Measurements from ENCODE around the gene RBM28. TPM values are rescaled to one million over a fixed set of nuclear protein-coding genes. Genes with fewer than 3 reads are reported as not detected.
"Not testable (repeated sequence)": the region's sequence is repeated elsewhere in the genome, so short reads cannot be mapped to it uniquely, and the experiment has no call there.

The RBM28 gene
- total RNA-seq, 4 donors from 2014 or later = 19.1 to 142 (median 24.2) TPM

DNA sequence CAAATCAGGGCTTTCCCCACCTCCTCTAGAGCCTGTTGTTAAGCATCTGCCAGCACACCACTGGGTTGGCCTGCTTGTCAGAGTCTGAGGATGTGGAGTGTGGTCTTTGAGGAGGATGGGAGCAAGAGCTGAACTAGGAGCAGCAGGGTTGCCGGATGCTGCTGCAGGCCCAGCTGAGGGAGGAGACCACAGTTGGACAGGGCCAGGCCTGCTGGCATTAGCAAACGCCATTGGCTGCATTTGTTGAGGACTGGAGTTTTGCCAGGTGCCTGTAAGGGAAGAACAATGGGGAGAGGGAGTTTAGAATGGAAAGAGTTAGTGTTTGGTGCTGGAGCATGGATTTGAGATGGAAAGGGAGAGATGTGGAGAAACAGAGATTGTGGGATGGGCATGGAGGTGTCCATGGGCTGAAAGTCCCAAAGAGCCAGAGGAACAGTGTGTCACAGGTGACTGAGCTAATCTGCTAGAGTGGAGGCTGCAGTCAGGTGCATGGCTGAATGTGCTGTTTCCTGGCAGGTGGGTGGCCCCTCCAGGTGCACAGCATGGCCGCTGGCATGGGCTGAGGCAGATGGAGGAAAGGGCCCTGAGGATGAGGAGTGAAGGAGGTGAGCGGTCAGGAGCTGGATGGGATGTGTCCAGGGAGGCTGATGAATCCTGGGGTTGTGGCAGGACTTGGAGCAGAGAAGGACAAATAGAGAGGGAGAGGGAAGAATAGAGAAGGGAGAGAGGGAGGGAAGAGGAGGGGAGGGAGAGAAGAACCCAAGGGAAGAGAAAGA lies 61.9 kb downstream of the RBM28 start:
- Histone ChIP-seq H3K36me3 (no peaks in the 10 kb centered on the region), H3K27me3 (no peaks in the 10 kb centered on the region), H3K4me1 (no peaks in the 10 kb centered on the region), H3K4me3 (no peak overlapping the region), H3K27ac (no peak overlapping the region), H3K9me3 (peaks cover 0 to 6% (median 0%) of the 10 kb centered on the region in 4 donors)
- TF ChIP-seq, protein P1, sequence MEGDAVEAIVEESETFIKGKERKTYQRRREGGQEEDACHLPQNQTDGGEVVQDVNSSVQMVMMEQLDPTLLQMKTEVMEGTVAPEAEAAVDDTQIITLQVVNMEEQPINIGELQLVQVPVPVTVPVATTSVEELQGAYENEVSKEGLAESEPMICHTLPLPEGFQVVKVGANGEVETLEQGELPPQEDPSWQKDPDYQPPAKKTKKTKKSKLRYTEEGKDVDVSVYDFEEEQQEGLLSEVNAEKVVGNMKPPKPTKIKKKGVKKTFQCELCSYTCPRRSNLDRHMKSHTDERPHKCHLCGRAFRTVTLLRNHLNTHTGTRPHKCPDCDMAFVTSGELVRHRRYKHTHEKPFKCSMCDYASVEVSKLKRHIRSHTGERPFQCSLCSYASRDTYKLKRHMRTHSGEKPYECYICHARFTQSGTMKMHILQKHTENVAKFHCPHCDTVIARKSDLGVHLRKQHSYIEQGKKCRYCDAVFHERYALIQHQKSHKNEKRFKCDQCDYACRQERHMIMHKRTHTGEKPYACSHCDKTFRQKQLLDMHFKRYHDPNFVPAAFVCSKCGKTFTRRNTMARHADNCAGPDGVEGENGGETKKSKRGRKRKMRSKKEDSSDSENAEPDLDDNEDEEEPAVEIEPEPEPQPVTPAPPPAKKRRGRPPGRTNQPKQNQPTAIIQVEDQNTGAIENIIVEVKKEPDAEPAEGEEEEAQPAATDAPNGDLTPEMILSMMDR (IDR thresholded peaks at IDR 0.05) = no peak
- TF ChIP-seq POLR2A (IDR thresholded peaks at IDR 0.05) = no peak
- DNase-seq = no peak

DNA sequence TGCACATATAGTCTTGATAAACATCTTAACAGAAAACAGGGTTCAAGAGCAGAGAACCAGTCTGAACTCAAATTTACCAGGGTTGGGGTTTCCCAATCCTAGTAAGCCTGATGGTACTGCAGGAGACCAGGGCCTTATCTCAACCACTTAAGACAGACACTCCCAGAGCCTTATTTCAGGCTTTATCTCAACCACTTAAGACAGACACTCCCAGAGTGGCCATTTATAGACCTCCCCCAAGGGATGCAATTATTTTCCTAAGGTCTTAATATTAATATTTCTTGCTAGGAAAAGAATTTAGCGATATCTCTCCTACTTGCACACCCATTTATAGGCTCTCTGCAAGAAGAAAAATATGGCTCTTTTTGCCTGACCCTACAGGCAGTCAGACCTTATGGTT lies 63.3 kb downstream of the RBM28 start:
- not testable (repeated sequence) for H3K4me3 ChIP-seq, H3K4me1 ChIP-seq, H3K9me3 ChIP-seq, H3K27ac ChIP-seq, H3K36me3 ChIP-seq, DNase-seq, H3K27me3 ChIP-seq

DNA sequence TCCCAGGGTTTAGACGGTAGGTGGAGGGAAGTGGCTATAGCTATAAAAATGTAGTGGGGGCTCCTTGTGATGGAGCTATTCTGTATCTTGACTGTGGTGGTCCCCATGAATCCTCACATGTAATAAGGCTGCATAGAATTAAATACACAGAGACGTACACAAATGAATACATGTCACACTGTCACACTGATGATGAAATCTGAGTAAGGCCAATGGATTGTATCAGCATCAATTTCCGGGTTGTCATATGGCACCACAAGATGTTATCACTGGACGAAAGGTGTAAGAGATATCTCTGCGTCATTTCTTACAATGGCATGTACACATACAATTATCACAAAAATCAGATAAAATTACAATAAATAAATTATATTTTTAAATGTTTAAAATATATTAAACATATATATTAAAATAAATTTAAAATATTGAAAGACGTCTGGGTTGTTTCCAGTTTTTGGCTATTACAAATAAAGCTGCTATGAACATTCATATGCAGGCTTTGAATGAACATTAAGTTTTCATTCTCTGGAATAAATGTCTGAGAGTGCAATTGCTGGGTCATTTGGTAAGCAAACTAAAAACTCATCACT lies 64.5 kb downstream of the RBM28 start:
- H3K4me1 ChIP-seq = no peaks in the 10 kb centered on the region
- no peaks in the 10 kb centered on the region for H3K36me3 ChIP-seq
- H3K27me3 ChIP-seq = no peaks in the 10 kb centered on the region
- H3K4me3 ChIP-seq = no peak overlapping the region
- peaks cover 0 to 6% (median 0%) of the 10 kb centered on the region in 4 donors for H3K9me3 ChIP-seq
- no peak for DNase-seq
- no peak overlapping the region for H3K27ac ChIP-seq
- TF ChIP-seq POLR2A (IDR thresholded peaks at IDR 0.05) = no peak
- TF ChIP-seq, protein P1 (IDR thresholded peaks at IDR 0.05) = no peak

DNA sequence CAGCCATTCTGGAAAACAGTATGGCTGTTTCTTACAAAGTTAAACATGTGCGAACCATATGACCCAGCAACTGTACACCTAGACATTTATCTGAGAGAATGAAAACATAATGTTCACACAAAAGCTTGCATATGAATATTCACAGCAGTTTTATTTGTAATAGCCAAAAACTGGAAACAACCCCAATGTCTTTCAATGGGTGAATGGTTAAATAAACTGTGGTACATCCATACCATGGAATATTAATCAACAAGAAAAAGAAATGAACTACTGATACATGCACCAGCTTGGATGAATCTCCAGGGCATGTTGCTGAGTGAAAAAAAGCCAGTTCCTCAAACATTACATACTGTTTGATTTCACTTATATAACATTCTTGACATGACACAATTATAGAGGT lies 65.3 kb downstream of the RBM28 start:
- TF ChIP-seq POLR2A (IDR thresholded peaks at IDR 0.05) = no peak
- TF ChIP-seq, protein P1 (IDR thresholded peaks at IDR 0.05) = no peak
- no peak overlapping the region for H3K27ac ChIP-seq
- no peaks in the 10 kb centered on the region for H3K36me3 ChIP-seq
- H3K27me3 ChIP-seq = no peaks in the 10 kb centered on the region
- no peak for DNase-seq
- peaks cover 0 to 6% (median 0%) of the 10 kb centered on the region in 4 donors for H3K9me3 ChIP-seq
- H3K4me3 ChIP-seq = no peak overlapping the region
- no peaks in the 10 kb centered on the region for H3K4me1 ChIP-seq

DNA sequence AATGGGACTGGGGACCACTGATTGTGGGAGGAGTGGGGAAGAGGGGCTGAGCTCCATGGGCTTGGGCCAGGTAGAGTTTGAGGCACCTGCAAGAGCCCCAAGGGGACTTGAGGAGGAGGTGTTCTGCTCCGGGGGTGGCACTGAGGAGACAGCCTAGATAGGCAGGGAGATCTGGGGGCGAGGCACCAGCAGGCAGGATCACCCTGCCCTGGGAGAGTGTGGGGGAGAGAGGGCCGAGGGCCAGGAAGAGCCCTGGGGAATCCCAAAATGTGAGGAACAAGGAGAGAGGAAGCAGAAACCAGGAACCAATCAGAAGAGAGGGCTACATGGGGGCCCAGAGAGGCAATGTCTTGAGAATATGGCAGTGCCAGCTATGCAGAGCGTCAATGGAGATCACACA lies 68.0 kb downstream of the RBM28 start:
- Histone ChIP-seq H3K27ac (no peak overlapping the region), H3K27me3 (peaks cover 0 to 7% of the 10 kb centered on the region in 2 donors), H3K4me3 (no peak overlapping the region), H3K9me3 (peaks cover 0 to 6% (median 0%) of the 10 kb centered on the region in 4 donors), H3K36me3 (no peaks in the 10 kb centered on the region), H3K4me1 (peaks cover 0 to 8% (median 0%) of the 10 kb centered on the region in 4 donors)
- no peak for DNase-seq
- TF ChIP-seq, protein P1 (IDR thresholded peaks at IDR 0.05) = no peak
- no peak for TF ChIP-seq POLR2A (IDR thresholded peaks at IDR 0.05)

DNA sequence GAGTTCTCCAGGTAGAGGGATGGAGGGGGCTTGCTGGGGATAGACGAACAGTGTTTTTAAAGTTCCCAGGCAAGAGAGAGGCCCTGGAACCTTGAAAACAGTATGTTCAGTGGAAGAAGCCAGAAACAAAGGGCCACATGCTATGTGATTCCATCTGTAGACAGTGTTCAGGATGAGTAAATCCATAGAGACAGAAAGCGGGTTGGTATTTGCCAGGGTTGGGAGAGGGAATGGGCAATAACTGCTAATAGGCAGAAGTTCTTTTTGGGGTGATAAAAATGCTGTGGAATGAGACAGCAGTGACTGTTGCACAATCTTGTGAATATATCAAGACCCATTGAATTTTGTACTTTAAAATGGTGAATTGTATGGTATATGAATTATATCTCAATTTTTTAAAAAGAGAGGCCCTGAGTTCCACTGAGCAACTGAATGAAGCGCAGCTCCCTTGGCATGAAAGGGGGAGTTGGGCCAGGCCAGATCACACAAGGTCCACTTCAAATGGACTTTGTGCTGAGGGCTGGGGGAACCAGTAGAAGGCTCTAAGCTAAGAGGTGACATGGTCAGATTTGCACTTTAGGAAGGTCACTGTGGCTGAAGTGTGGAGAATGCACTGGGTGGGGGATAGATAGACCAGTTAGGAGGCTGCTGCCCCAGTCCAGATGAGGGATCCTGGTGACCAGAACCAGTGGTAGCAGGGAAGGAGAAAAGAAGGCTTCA lies 68.7 kb downstream of the RBM28 start:
- no peak overlapping the region for H3K27ac ChIP-seq
- peaks cover 0 to 8% (median 0%) of the 10 kb centered on the region in 4 donors for H3K4me1 ChIP-seq
- H3K9me3 ChIP-seq = peaks cover 0 to 3% (median 0%) of the 10 kb centered on the region in 4 donors
- H3K36me3 ChIP-seq = no peaks in the 10 kb centered on the region
- DNase-seq = no peak
- no peak for TF ChIP-seq POLR2A (IDR thresholded peaks at IDR 0.05)
- TF ChIP-seq, protein P1 (IDR thresholded peaks at IDR 0.05) = no peak
- H3K27me3 ChIP-seq = peaks cover 0 to 7% of the 10 kb centered on the region in 2 donors
- H3K4me3 ChIP-seq = no peak overlapping the region
